Activated naive CD8-positive, alpha-beta T cell treated with anti-CD3 and anti-CD28 coated beads for 36 hours (primary cell): ENCODE measurements around the gene TMEM120A. TPM values are rescaled to one million over a fixed set of nuclear protein-coding genes. Genes with fewer than 3 reads are reported as not detected.
"Not testable (repeated sequence)": the region's sequence is repeated elsewhere in the genome, so short reads cannot be mapped to it uniquely, and the experiment has no call there.

Experiments used
- DNase-seq: peaks from one replicate; pipeline ENCODE4 v3.0.0; 2021
- H3K27ac Mint-ChIP-seq: one replicate; pipeline ENCODE4 v1.8.0; 2022; ENCODE audit warnings: mild to moderate bottlenecking, moderate library complexity, mixed read lengths
- H3K27me3 Mint-ChIP-seq: one replicate; pipeline ENCODE4 v1.8.0; 2022; ENCODE audit warnings: mild to moderate bottlenecking, mixed read lengths
- H3K36me3 Mint-ChIP-seq: one replicate; pipeline ENCODE4 v1.8.0; 2021; ENCODE audit warnings: mild to moderate bottlenecking, mixed read lengths
- H3K4me1 Mint-ChIP-seq: one replicate; pipeline ENCODE4 v1.8.0; 2021; ENCODE audit warnings: mixed read lengths
- H3K4me3 Mint-ChIP-seq: one replicate; pipeline ENCODE4 v1.8.0; 2022; ENCODE audit warnings: mild to moderate bottlenecking, moderate library complexity, mixed read lengths
- H3K9me3 Mint-ChIP-seq: one replicate; pipeline ENCODE4 v1.8.0; 2022; ENCODE audit warnings: mixed read lengths
- total RNA-seq, 2 experiments: library from RNA; stranded (reverse); gene quantifications; one replicate each; pipeline ENCODE4 v1.2.3, GENCODE V29; 2021

TMEM120A gene
- total RNA-seq: 10 to 100 TPM; 19.6 to 22.1 TPM

DNA sequence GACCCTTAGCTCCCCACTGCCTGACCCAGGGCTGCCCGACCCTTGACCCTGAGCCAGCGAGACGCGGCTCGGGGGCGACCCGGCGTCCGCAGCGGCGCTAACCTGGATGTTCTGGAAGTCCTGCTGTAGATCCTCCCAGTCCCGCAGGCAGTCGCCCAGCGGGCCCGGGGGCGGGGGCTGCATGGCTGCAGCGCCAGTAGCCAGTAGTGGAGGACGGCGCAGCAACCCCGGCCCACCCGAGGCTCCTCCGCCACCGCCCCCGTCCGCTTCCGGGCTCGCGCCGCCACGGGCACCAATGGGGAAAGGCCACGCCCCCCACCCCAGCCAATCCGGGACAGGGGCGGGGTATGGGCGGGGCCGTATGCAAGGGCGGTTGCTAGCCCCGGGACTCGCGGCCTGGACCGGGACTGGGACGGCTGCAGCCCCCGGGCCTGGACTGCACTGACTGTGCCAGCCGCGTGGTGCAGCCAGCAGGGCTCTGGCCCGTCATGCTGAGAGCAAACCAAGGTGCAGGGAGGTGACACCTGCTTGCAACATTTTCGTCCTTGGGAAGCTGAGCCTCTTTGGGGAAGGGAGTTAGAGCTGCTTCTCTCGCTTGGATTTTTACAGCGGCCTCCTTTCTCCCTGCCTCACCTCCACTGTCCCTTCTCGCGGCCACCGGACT is at the start of gene TMEM120A:
TSS of gene TMEM120A (minus strand) at position 208 of the 664 bp plus-strand sequence. CDS start at position 183, 25 bp downstream.
- H3K4me1 Mint-ChIP-seq: peaks cover 14% of the 10 kb centered on the region
- H3K4me3 Mint-ChIP-seq: peak within 1 kb of the TSS; percentile 71
- peak; percentile 96 for DNase-seq
- no peak within 1 kb of the TSS for H3K27ac Mint-ChIP-seq
- peaks cover 16% of the 10 kb centered on the region for H3K36me3 Mint-ChIP-seq
- no peaks in the 10 kb centered on the region for H3K9me3 Mint-ChIP-seq
- H3K27me3 Mint-ChIP-seq: no peaks in the 10 kb centered on the region

DNA sequence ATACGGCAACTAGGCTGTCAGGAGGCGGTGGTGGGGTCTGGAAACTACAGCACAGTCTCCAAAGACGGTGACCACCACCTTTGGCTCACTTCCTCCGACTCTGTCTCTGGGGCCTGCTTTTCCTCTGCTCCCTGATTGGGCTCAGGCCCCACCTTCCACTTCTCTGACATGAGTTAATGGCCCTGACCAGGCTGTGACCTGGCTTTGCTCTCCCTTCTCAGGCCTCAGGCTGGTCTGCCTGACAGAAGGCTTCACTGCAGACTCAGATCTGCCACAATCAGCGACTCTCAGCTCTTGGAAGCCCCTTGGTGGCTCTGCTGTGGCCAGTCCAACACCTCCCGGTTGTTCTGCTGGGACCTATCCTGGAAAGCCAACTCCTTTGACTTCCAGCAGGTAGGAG is 45.7 kb upstream of the TMEM120A start:
- Mint-ChIP-seq H3K27me3 (no peaks in the 10 kb centered on the region), H3K4me3 (no peak overlapping the region), H3K4me1 (peaks cover 4% of the 10 kb centered on the region), H3K27ac (no peak overlapping the region), H3K9me3 (no peaks in the 10 kb centered on the region), H3K36me3 (no peaks in the 10 kb centered on the region)
- no peak for DNase-seq

DNA sequence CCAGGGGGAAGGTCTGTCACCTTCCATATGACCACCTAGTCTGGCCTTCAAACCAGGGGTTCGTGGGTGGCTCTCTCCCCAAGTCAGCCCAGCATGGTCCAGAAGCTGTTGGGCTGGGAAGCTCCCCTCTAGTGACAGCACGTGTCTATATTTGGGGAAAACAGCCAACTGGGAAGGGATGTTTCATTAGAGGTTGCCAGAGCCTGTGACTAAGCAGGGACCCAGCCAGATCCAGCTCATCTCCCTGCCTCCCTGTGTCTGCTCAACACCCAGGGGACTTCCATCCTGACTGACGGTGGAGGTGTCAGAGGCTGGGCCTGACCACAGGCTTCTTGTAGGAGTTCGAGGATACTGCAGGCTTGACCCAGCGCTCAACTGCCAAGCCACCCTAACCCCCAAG is 42.9 kb upstream of the TMEM120A start:
- Mint-ChIP-seq H3K4me3 (no peak overlapping the region), H3K36me3 (no peaks in the 10 kb centered on the region)

GRCh38 chr7:76031964-76032363 is 37.6 kb upstream of the TMEM120A start:
- Mint-ChIP-seq H3K36me3 (no peaks in the 10 kb centered on the region), H3K27ac (no peak overlapping the region), H3K4me3 (no peak overlapping the region), H3K27me3 (no peaks in the 10 kb centered on the region), H3K9me3 (no peaks in the 10 kb centered on the region), H3K4me1 (peaks cover 4% of the 10 kb centered on the region)
- DNase-seq: no peak

More for the DNA sequence above, 42.9 kb upstream of the TMEM120A start:
- DNase-seq: no peak
- H3K27me3 Mint-ChIP-seq: no peaks in the 10 kb centered on the region
- H3K9me3 Mint-ChIP-seq: no peaks in the 10 kb centered on the region
- no peak overlapping the region for H3K27ac Mint-ChIP-seq
- H3K4me1 Mint-ChIP-seq: peaks cover 4% of the 10 kb centered on the region

- not testable (repeated sequence) for H3K4me3 Mint-ChIP-seq, H3K36me3 Mint-ChIP-seq, H3K27ac Mint-ChIP-seq, DNase-seq, H3K27me3 Mint-ChIP-seq, H3K4me1 Mint-ChIP-seq, H3K9me3 Mint-ChIP-seq
Measured at GRCh38 chr7:76029682-76030081, 35.3 kb upstream of the TMEM120A start.

DNA sequence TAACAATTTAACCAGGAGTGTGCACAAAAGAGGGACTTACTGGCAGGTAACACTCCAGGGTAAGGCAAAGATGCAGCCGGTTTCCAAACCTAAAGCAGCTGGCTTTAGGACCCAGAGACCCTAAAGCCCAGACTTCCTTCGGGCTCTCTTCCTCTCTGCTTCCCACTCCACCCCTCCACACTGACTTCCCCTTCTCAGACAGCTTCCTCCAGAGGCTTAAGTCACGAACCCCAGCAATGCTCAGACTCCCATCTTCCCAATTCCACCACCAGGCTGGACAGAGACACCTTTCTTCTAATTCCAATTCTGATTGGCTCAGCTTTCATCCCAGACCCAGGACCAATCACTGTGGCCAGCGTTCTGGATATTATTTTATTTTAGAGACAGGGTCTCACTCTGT is 28.6 kb upstream of the TMEM120A start:
- Mint-ChIP-seq H3K4me3 (no peak overlapping the region), H3K27me3 (no peaks in the 10 kb centered on the region), H3K36me3 (peaks cover 29% of the 10 kb centered on the region), H3K4me1 (peaks cover 14% of the 10 kb centered on the region), H3K9me3 (no peaks in the 10 kb centered on the region), H3K27ac (no peak overlapping the region)
- DNase-seq: no peak

- no peak overlapping the region for H3K27ac Mint-ChIP-seq
- no peaks in the 10 kb centered on the region for H3K27me3 Mint-ChIP-seq
- no peak for DNase-seq
- H3K36me3 Mint-ChIP-seq: peaks cover 30% of the 10 kb centered on the region
- H3K4me3 Mint-ChIP-seq: no peak overlapping the region
- peaks cover 14% of the 10 kb centered on the region for H3K4me1 Mint-ChIP-seq
- H3K9me3 Mint-ChIP-seq: no peaks in the 10 kb centered on the region
Measured at GRCh38 chr7:76022026-76022780, 27.8 kb upstream of the TMEM120A start.

DNA sequence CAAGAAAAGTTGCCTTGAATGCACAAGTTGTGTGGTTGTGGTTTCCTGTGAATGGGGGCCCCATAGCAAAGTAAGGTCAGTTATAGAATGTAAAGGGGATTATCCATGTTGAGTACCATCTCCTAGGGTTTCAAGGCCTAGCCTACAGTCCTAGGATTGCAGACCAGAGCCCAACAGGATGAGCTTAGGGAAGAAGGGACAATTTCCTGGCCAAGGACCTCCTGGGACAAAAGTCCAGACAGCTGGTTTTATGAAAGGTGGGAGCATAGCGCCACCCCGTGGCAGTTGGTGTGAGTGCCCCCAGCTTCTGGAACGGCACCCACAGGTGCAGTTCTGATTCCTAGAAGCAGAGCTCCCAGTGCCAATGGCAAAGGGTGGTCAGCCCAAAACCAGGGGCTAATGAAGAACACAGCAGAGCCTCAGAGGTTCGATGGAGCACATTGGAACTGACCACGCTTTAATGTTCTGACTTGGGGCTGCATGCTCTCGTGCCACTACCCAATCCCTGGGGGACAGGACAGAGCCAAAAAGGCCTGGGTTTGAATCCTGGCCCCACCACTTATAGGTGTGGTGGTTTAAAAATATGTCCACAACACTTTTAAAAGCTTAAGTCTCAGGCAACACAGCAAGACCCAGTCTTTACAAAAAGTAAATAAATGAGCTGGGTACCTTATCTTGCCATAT is 25.8 kb upstream of the TMEM120A start:
- H3K27ac Mint-ChIP-seq: peak overlapping the region; percentile 64
- H3K4me3 Mint-ChIP-seq: no peak overlapping the region
- H3K4me1 Mint-ChIP-seq: peaks cover 18% of the 10 kb centered on the region

DNA sequence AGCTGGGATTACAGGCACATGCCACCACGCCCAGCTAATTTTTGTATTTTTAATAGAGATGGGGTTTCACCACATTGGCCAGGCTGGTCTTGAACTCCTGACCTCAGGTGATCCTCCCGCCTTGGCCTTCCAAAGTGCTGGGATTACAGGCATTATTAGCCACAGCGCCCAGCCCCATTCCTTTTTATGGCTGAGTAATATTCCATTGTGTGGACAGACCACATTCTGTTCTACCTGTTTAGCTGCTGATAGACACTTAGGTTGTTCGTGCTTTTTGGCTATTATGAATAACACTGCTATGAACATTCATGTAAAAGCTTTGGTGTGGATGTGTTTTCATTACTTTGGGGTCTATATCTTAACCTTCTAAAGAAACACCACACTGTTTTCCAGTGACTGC is 24.1 kb upstream of the TMEM120A start:
- H3K27me3 Mint-ChIP-seq, DNase-seq, H3K9me3 Mint-ChIP-seq, H3K4me3 Mint-ChIP-seq, H3K27ac Mint-ChIP-seq: not testable (repeated sequence)
- Mint-ChIP-seq H3K4me1 (peaks cover 18% of the 10 kb centered on the region), H3K36me3 (peaks cover 22% of the 10 kb centered on the region)

More for the DNA sequence above, 25.8 kb upstream of the TMEM120A start:
- H3K27me3 Mint-ChIP-seq: no peaks in the 10 kb centered on the region
- H3K9me3 Mint-ChIP-seq: no peaks in the 10 kb centered on the region
- peaks cover 25% of the 10 kb centered on the region for H3K36me3 Mint-ChIP-seq
- DNase-seq: peak; percentile 59

- Mint-ChIP-seq H3K27me3 (no peaks in the 10 kb centered on the region), H3K4me3 (no peak overlapping the region), H3K27ac (no peak overlapping the region), H3K9me3 (no peaks in the 10 kb centered on the region), H3K36me3 (peaks cover 22% of the 10 kb centered on the region), H3K4me1 (peaks cover 18% of the 10 kb centered on the region)
- no peak for DNase-seq
Measured at GRCh38 chr7:76016191-76016947, 22.0 kb upstream of the TMEM120A start.

DNA sequence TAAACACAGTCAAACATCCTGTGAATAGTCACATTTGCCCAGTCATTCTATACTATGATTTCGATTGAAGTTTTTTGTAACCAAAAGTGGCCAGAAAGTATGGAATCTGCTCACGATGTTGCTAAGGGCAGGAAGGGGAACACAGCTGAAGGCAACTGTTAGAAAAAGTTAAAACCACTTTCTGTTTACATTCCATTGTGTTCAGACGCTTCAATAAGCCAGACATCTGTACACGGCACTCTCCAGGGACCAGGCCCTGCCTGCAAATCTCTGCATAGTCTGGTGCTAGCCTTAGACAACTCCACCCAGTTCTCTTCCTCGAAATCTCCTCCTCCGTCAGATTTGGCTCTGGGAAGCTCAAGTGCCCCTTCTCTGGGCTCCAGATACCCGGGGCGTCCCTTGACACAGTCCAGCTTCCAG is 17.1 kb upstream of the TMEM120A start:
- no peak overlapping the region for H3K27ac Mint-ChIP-seq
- no peaks in the 10 kb centered on the region for H3K9me3 Mint-ChIP-seq
- H3K4me1 Mint-ChIP-seq: peaks cover 31% of the 10 kb centered on the region
- DNase-seq: no peak
- no peak overlapping the region for H3K4me3 Mint-ChIP-seq
- H3K27me3 Mint-ChIP-seq: no peaks in the 10 kb centered on the region
- peaks cover 14% of the 10 kb centered on the region for H3K36me3 Mint-ChIP-seq

DNA sequence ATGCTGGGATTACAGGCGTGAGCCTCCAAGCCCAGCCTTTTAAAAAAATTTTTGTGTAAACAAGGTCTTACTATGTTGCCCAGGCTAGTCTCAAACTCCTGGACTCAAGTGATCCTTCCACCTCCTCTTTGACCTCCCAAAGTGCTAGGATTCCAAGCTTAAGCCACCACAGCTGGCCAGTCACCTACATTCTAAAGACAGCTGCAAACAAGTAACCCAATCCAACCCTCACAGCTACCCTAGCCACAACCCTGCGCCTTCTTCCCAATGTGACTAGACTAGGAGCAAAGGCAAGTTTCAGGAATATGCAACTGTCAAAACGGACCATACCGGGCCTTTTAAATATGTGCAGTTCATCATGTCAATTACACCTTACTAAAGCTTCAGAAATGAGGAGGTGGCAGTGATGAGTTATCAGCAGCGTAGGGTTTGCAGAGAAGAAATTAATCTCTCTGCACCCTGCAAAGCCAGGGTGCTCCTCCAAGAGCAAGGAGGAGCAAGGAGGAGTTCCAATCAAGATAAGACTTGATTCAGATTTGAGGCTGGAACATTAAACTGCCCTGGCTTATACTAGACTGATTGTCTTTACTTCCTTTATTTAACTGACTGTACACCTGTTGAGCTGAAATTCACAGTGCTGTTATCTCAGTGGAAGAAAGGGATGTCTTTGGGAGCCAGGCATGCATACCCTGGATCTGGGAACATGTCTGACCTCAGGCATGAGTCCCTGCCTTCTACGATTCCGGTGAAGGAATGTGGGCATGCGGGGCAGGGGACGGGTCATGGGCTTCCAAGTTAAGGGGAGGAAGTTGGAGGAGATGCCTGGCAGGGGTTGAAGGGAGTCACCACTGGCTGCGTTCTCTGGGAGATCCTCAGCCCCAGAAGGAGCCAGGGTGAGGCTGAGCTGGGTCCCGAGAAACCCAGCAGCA is 15.5 kb upstream of the TMEM120A start:
- Mint-ChIP-seq H3K4me3 (peak overlapping the region; percentile 53), H3K9me3 (no peaks in the 10 kb centered on the region), H3K27me3 (no peaks in the 10 kb centered on the region), H3K27ac (peak overlapping the region; percentile 78), H3K4me1 (peaks cover 30% of the 10 kb centered on the region), H3K36me3 (peaks cover 19% of the 10 kb centered on the region)
- no peak for DNase-seq

- H3K4me1 Mint-ChIP-seq: peaks cover 30% of the 10 kb centered on the region
Measured at GRCh38 chr7:76008156-76008687, 13.8 kb upstream of the TMEM120A start.

DNA sequence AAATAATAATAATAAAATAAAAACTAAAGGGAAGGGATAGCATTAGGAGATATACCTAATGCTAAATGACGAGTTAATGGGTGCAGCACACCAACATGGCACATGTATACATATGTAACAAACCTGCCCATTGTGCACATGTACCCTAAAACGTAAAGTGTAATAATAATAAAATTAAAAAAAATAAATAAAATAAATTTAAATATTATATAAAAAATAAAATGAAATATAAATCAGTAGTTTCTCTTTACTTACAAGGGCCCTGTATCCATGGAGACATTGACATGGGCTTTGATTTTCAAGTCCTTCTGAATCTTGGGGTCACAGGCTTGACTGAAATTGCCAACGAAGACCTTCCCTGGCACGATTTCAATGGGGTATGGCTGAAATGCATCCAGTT is 10.6 kb upstream of the TMEM120A start:
- H3K9me3 Mint-ChIP-seq, DNase-seq, H3K27me3 Mint-ChIP-seq, H3K27ac Mint-ChIP-seq, H3K4me3 Mint-ChIP-seq: not testable (repeated sequence)
- Mint-ChIP-seq H3K36me3 (peaks cover 20% of the 10 kb centered on the region), H3K4me1 (peaks cover 22% of the 10 kb centered on the region)

More at GRCh38 chr7:76008156-76008687, 13.8 kb upstream of the TMEM120A start:
- peak overlapping the region; percentile 53 for H3K4me3 Mint-ChIP-seq
- peak; percentile 54 for DNase-seq
- no peaks in the 10 kb centered on the region for H3K9me3 Mint-ChIP-seq
- H3K27ac Mint-ChIP-seq: peak overlapping the region; percentile 78
- no peaks in the 10 kb centered on the region for H3K27me3 Mint-ChIP-seq
- H3K36me3 Mint-ChIP-seq: peaks cover 20% of the 10 kb centered on the region
